HFF-Myc (cell line): ENCODE data around the gene PPM1B.

Experiments
- DNase-seq: peaks from one replicate; pipeline ENCODE4 v3.0.0-alpha.2; 2011; ENCODE audit warnings: low read depth; ENCODE audit errors: extremely low read depth
- H3K4me3 ChIP-seq: replicated peaks from 2 replicates; pipeline ENCODE4 v1.5.1; 2011; ENCODE audit warnings: low read depth, mild to moderate bottlenecking, control low read depth, low read length
- TF ChIP-seq, protein P1 (sequence below): IDR thresholded peaks from 2 replicates; pipeline ENCODE4 v1.5.1; 2012; ENCODE audit warnings: mild to moderate bottlenecking, low read depth, low read length, control low read depth; ENCODE audit errors: missing control alignments

PPM1B gene

DNA sequence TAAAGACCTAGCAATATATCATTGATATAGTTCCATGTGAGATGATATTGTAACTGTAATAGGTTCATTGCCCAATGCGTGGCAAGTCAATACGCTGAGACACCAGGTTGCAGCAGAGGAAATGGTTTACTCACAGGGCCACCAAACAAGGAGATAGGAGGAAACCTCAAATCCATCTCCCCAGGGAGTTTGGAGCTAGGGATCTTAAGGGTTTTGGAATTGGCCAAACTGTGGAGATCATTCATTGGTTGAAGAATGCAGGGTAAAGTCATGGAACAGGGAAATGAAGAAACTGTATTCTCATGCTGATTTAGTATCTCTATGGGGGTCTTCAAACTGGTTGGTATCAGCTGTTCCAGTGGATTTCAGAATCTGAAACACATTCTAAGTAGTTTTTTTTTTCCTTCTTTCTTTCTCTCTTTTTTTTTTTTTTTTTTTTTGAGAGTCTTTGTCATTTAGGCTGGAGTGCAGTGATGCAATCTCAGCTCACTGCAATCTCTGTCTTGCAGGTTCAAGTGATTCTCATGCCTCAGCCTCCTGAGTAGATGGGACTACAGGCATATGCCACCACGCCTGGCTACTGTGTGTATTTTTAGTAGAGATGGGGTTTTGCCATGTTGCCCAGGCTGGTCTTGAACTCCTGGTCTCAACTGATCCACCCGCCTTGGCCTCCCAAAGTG is 30.7 kb upstream of the PPM1B start:
- no peak overlapping the region for H3K4me3 ChIP-seq
- TF ChIP-seq, protein P1, sequence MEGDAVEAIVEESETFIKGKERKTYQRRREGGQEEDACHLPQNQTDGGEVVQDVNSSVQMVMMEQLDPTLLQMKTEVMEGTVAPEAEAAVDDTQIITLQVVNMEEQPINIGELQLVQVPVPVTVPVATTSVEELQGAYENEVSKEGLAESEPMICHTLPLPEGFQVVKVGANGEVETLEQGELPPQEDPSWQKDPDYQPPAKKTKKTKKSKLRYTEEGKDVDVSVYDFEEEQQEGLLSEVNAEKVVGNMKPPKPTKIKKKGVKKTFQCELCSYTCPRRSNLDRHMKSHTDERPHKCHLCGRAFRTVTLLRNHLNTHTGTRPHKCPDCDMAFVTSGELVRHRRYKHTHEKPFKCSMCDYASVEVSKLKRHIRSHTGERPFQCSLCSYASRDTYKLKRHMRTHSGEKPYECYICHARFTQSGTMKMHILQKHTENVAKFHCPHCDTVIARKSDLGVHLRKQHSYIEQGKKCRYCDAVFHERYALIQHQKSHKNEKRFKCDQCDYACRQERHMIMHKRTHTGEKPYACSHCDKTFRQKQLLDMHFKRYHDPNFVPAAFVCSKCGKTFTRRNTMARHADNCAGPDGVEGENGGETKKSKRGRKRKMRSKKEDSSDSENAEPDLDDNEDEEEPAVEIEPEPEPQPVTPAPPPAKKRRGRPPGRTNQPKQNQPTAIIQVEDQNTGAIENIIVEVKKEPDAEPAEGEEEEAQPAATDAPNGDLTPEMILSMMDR = no peak
- DNase-seq = no peak

DNA sequence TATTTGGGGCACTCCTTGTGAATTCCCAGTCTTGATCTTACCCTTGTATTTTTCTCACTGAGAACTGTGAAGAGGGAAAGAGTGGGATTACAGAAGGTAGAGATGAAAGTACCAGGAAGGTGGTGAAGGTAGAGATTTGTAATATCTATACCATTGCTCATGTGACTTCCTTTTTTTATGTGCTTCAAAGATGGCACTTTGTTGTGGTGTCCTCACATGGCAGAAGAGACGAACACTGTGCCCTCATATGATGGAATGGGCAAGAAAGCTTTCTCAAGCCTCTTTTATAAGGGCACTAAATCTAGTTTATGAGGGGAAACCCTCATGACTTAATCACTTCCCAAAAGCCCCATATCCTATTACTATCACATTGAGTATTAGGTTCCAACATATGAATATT is 28.9 kb upstream of the PPM1B start:
- H3K4me3 ChIP-seq = no peak overlapping the region
- TF ChIP-seq, protein P1 = no peak
- DNase-seq = no peak

DNA sequence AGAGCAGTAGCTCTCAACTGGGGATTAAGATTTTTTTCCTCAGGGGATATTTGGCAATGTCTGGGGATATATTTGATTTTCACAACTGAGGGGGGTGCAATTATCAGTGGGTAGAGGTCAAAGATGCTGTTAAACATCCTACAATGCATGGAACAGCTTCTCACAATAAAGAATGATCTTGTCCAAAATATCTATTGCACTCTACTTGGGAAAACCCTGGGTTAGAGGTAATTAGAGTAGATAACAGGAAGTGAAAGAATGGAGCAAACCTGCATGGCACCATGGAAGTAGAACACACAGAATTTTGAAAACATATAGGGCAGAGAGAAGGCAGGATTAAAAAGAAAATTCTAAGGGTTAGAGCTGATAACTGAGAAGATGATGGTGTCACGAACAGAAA is 26.4 kb upstream of the PPM1B start:
- TF ChIP-seq, protein P1 = no peak
- no peak for DNase-seq
- no peak overlapping the region for H3K4me3 ChIP-seq

DNA sequence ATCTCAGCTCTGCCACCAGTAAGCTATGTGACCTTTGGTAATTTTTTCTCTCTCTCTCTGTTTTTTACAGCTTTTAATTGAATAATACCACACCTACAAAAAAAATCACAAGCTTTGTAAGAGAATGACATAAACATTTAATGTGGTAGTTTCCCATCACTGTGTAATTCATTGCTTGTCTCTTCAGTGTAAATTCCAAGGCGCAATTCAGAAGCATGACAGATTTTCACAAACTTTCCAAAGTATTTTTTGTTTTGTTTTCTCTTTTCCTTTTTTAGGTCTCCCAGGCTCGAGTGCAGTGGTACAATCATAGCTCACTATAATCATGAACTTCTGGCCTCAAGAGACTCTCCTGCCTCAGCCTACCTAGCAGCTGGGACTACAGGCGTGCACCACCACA is 25.0 kb upstream of the PPM1B start:
- no peak overlapping the region for H3K4me3 ChIP-seq
- no peak for DNase-seq
- TF ChIP-seq, protein P1 = no peak

DNA sequence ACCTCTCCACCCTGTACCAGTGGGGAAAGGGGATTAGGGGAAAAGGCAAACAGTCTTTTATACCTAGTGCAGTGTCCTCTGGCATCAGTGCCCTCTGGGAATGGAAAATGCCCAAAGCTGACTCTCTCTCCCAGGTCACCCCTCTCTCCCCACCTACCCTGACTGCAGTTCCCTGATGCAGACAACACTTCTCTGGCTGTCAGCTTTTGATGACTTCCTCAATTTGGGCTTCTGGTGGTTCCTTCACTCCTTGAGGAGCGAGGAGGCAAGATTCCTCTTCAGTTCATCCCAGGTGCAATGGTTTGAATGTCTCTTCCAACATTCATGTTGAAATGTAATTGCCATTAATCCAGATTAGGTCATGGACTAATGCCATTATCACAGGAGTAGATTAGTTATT is 19.7 kb upstream of the PPM1B start:
- no peak overlapping the region for H3K4me3 ChIP-seq
- TF ChIP-seq, protein P1 = no peak
- DNase-seq = no peak

DNA sequence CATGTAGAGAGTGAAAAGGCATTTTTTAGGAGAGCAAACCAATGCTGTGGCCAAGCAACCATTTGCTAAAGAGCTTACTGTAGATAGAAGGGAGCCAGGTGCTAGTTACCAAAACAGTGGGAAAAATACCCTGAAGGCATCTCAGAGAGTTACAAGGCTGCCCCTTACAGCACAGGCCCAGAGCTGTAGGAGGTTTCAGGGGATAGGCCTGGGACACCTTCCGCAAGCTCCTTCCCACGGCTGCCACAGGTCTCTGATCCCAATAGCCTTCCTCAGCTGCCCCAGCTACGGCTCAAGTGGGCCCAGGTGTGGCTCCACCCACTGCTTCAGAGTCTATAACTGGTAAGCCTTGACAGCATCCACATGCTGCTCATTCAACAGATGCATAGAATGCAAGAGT is 18.2 kb upstream of the PPM1B start:
- no peak for DNase-seq
- TF ChIP-seq, protein P1 = no peak
- H3K4me3 ChIP-seq = no peak overlapping the region
